HFF-Myc (cell line): ENCODE measurements around the gene SPTB.

ENCODE experiments used
- DNase-seq: peaks from one replicate; pipeline ENCODE4 v3.0.0-alpha.2; 2011; ENCODE audit warnings: low read depth; ENCODE audit errors: extremely low read depth
- H3K4me3 ChIP-seq: replicated peaks from 2 replicates; pipeline ENCODE4 v1.5.1; 2011; ENCODE audit warnings: low read depth, mild to moderate bottlenecking, control low read depth, low read length
- TF ChIP-seq, protein P1 (sequence below): IDR thresholded peaks from 2 replicates; pipeline ENCODE4 v1.5.1; 2012; ENCODE audit warnings: mild to moderate bottlenecking, low read depth, low read length, control low read depth; ENCODE audit errors: missing control alignments

Gene SPTB

DNA sequence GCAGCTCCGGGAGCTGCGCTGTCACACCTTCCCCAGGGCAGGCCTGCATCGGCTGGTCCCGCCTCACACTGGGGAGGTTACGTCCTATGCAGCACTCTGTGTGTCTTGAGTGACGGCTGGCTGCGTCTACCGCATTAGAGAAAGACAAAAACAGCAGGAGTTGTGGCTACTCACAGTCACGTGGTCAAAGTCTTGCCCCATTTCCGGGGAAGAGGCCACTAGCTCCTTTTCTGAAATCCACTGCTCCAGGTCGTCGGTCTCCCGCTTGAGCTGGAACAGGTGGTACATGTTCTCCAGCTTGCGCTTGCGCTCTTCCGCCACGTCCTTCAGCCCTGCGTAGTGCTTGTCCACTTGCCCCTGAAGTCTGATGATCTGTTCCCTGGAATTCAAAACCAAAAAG lies 106.7 kb downstream of the SPTB start:
- TF ChIP-seq, protein P1, sequence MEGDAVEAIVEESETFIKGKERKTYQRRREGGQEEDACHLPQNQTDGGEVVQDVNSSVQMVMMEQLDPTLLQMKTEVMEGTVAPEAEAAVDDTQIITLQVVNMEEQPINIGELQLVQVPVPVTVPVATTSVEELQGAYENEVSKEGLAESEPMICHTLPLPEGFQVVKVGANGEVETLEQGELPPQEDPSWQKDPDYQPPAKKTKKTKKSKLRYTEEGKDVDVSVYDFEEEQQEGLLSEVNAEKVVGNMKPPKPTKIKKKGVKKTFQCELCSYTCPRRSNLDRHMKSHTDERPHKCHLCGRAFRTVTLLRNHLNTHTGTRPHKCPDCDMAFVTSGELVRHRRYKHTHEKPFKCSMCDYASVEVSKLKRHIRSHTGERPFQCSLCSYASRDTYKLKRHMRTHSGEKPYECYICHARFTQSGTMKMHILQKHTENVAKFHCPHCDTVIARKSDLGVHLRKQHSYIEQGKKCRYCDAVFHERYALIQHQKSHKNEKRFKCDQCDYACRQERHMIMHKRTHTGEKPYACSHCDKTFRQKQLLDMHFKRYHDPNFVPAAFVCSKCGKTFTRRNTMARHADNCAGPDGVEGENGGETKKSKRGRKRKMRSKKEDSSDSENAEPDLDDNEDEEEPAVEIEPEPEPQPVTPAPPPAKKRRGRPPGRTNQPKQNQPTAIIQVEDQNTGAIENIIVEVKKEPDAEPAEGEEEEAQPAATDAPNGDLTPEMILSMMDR = no peak
- no peak overlapping the region for H3K4me3 ChIP-seq
- no peak for DNase-seq

DNA sequence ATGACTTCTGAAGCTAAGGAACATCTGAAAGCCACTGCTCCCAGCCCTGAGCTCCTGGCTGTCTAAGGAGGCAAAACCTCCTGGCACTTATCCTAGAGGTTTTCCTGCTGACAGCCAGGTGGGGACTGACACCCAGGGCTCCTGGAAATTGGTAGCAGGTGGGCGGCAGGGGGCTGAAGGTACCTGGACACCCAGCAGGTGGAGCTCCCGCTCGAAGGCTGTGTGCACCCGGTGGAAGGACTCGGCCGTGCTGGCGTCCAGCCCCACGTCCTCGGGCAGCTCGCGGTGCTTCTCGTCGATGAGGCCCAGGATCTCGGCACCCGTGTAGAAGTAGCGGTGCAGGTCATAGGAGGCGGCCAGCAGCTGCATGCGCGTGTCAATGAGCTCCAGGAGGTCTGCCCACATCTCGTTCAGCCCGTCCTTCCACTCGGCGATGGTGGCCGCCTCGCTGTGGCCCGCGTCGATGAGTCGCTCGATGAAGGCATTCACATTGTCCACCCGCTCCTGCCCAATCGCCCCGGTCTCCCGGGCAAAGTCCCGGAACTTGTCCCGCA lies 107.2 kb downstream of the SPTB start:
- no peak overlapping the region for H3K4me3 ChIP-seq
- no peak for DNase-seq
- TF ChIP-seq, protein P1 = no peak

DNA sequence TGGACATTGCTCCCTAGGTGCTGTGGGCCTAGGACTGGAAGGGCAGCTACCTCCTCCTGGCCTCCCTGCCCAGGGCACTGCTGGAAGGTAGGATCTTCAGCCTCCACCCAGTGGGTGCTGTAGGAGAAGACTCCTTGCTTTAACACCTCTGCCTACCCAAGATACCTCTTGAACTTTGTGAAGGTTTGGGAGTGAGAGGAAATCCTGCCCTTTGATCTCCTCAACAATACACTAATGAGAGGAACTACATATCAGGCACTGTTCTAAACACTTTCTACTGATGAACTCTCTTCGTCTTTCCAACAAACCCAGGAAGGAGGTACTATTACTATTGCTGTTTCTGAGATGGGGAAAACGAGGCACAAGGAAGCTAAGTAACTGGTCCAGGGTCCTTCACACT lies 108.5 kb downstream of the SPTB start:
- TF ChIP-seq, protein P1 = no peak
- no peak overlapping the region for H3K4me3 ChIP-seq
- DNase-seq = no peak

DNA sequence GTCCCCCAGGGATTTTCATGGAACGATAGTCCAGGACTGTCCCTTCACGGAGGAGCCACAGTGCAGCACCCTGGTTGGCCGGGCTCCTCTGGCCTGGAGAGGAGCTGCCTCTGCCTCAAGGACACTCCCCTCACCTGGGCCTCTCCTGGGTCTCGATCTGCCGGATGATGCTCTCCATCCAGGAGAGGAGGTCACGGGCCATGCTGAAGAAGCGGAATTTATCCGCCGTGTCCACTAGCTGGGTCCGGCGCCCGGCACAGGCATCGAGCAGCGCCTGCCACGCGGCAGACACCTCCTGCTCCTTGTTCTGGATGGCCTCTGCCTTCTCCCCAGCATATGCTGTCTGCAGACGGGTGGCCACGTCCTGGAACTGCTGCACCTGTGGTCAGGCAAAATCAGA lies 109.0 kb downstream of the SPTB start:
- no peak overlapping the region for H3K4me3 ChIP-seq
- TF ChIP-seq, protein P1 = no peak
- no peak for DNase-seq

DNA sequence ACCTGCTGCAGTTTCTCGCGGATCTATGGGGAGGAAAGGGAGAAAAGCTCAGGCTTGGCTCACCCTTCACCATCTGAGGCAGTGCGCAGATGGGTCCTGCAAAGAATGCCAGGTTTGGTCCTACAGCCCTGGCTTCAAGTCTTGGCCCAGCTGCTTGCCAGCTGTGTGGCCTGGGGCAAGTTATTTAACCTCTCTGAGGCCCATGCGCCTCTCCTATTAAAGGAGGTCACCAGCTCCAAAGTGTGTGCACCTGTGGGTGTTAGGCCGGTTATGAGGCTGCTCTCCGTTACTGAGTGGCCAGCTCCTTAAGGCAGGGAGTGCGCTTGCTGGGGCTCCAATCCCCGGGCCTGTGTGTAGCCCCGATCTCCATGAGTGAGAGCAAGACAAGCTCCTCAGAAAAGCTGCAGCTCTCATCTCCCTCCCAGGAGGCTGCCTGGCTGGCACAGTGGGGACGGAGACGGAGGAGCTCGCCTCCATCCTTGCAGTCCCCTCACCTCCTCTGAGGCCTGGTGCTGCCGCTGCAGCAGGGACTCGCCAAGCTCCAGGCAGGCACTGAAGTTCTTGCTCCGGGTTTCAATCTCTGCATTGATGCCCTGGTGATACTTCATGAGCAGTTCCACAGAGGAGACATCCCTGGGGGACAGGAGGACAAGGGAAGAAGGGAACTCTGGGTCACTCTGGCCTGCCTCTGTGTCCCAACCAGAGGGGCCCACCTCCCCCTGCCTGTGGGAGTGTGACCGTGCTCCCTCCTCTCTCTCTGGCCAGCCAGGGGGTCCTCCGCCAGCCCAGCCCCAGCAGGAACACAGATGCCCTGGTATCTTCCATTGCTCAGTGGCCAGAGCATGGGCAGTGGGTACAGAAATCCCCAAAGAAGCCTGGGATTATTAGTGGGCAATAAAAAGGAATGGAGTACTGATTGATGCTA lies 110.3 kb downstream of the SPTB start:
- DNase-seq = no peak
- H3K4me3 ChIP-seq = no peak overlapping the region
- TF ChIP-seq, protein P1 = no peak

DNA sequence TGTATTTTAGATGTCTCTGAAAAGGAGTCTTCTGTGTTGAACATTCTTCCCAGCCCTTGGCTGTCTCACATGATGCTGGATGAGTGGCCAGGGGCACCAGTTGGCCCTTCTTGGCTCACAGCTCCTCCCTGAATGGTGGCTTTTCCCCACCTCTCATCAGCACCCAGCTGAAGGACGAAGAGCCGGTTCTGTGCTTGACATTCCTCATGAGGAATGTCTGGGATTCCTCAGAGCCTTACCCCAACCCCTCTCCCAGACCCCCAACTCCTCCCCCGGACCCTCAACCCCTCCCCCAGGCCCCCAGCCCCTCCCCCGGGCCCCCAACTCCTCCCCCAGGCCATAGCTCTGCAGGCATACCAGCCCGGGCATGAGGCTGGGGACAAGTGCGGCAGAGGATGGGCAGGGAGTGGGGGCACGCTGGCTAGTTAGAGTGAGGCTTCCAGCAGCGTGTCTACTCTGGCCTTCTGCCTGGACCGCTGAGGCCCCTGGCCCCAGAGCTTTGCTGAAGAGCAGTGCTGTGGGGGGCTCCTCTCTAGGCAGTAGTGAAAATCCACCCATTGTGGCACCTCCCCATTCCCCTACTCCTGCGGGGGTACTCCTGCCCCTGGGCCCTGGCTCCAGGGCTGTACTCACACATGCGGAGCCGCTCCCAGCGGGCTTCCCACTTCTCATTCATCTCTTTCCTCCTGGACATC lies 111.2 kb downstream of the SPTB start:
- TF ChIP-seq, protein P1 = no peak
- DNase-seq = no peak
- H3K4me3 ChIP-seq = no peak overlapping the region
